A673 (cell line): ENCODE measurements around the gene PKNOX2. TPM values are rescaled to one million over a fixed set of nuclear protein-coding genes. Genes with fewer than 3 reads are reported as not detected.

Experiments
- BruUV-seq: library from RNA; stranded (reverse); fragments of 400-500 nt; replicated peaks from 2 replicates; lab custom pipeline; 2021; lab: Mats Ljungman, UMichigan
- CTCF ChIA-PET: fragments of 300-600 bp; sonication (Branson Sonifier 250); formaldehyde crosslinking; loops from one replicate; lab custom pipeline; 2022; ENCODE audit warnings: antibody characterized with exemption; lab: Charles Lee
- POLR2A ChIA-PET: fragments of 300-600 bp; sonication (Branson Sonifier 250); formaldehyde crosslinking; loops from one replicate; lab custom pipeline; 2022; ENCODE audit warnings: antibody characterized with exemption; ENCODE audit not compliant: low non-redundant PET; lab: Charles Lee
- DNase-seq: peaks from one replicate; pipeline ENCODE4 v3.0.0-alpha.2; 2015; ENCODE audit warnings: low spot score
- H3K27ac ChIP-seq: fragments of 200-600 bp; sonication (generic); 2 replicates; pipeline ENCODE4 v1.5.1; 2016; ENCODE audit warnings: mixed run types, low read depth, mild to moderate bottlenecking, mixed read lengths, antibody characterized with exemption, low read length; ENCODE audit not compliant: poor library complexity, severe bottlenecking
- H3K27me3 ChIP-seq: fragments of 200-600 bp; sonication (generic); replicated peaks from 2 replicates; pipeline ENCODE4 v1.6.1; 2017; ENCODE audit warnings: mixed run types, low read depth, mild to moderate bottlenecking, mixed read lengths, antibody characterized with exemption, low read length; ENCODE audit not compliant: insufficient read depth, poor library complexity
- H3K36me3 ChIP-seq: fragments of 200-600 bp; sonication (generic); 2 replicates; pipeline ENCODE4 v1.6.1; 2016; ENCODE audit warnings: mixed run types, mild to moderate bottlenecking, mixed read lengths, antibody characterized with exemption, low read length; ENCODE audit not compliant: insufficient read depth, poor library complexity, severe bottlenecking
- H3K4me1 ChIP-seq: fragments of 200-600 bp; sonication (generic); 2 replicates; pipeline ENCODE4 v1.6.1; 2017; ENCODE audit warnings: mixed run types, mild to moderate bottlenecking, mixed read lengths, antibody characterized with exemption, low read length; ENCODE audit not compliant: insufficient read depth, poor library complexity, severe bottlenecking
- H3K4me3 ChIP-seq: fragments of 200-600 bp; sonication (generic); 2 replicates; pipeline ENCODE4 v1.5.1; 2016; ENCODE audit warnings: low read depth, mixed run types, mild to moderate bottlenecking, mixed read lengths, low read length; ENCODE audit not compliant: poor library complexity, severe bottlenecking
- H3K9me3 ChIP-seq: fragments of 200-600 bp; sonication (generic); 2 replicates; pipeline ENCODE4 v1.6.1; 2016; ENCODE audit warnings: mixed run types, low read depth, mild to moderate bottlenecking, mixed read lengths, antibody characterized with exemption, low read length; ENCODE audit not compliant: poor library complexity, severe bottlenecking
- CTCF ChIP-seq: fragments of 300-800, 200-600 bp; sonication (generic); conservative IDR thresholded peaks from 2 replicates; pipeline ENCODE4 v1.5.1; 2017; ENCODE audit warnings: low read depth, mild to moderate bottlenecking, antibody characterized with exemption, low read length, moderate library complexity, mixed read lengths
- EZH2 ChIP-seq: fragments of 200-600 bp; sonication (generic); IDR thresholded peaks from 2 replicates; pipeline ENCODE4 v1.6.1; 2017; ENCODE audit warnings: borderline replicate concordance, low read depth, mild to moderate bottlenecking, mixed read lengths, antibody characterized with exemption, low read length; ENCODE audit not compliant: poor library complexity, severe bottlenecking
- intact Hi-C: fragments of 100-400 bp; cut with micrococcal nuclease; formaldehyde crosslinking; loops from one replicate; pipeline ENCODE4 v1.10.0; 2022; ENCODE audit not compliant: unreplicated experiment
- total RNA-seq: library from RNA; stranded (reverse); gene quantifications from 2 replicates; pipeline ENCODE4 v1.2.3, GENCODE V29; 2021

Gene PKNOX2
- total RNA-seq, 1 experiment from 2014 or later: 1.1 TPM

DNA sequence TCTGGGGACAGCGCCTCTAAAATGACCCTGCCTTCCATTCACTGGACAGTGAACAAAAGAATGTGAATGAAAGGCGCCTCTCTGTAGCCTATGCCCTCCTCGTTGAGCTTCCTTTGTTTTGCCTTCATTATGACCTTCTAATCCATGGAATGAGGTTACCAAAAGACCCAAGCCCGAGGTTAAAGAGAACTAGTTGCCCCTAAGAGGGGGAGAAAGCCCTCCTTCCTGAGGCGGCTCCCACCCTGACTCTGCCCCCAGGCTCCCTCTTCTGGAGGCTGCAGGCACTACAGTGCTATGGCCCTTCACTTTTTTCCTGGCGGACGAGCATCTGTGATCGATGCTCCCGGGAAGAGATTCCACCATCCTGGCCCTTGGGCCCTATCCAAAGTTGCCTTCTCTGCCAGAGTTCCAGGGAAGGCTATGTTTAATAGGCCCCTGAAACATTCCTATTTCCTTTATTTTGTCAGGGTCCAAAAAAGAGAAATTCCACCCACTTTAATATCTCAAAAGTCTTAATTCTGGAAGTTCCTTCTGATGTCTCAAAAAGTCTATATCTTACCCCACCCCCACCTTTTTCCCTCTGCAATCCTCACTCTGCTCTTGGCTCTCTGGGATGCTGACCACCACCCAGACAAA lies 184.2 kb downstream of the PKNOX2 start:
- no peak overlapping the region for H3K27ac ChIP-seq
- H3K4me3 ChIP-seq: no peak overlapping the region
- POLR2A ChIA-PET: no interaction called here
- TF ChIP-seq CTCF (peak; percentile 97), EZH2 (no peak)
- DNase-seq: peak; percentile 55
- no peaks in the 10 kb centered on the region for H3K4me1 ChIP-seq
- no peaks in the 10 kb centered on the region for H3K36me3 ChIP-seq
- no peaks in the 10 kb centered on the region for H3K27me3 ChIP-seq
- intact Hi-C loops: loop anchor here (1.0 to 5.0 kb wide), 4 partner anchors 186 to 386 kb away; partner anchors contain the start of gene PKNOX2
- BruUV-seq: no TSS peak
- CTCF ChIA-PET: no interaction called here
- no peaks in the 10 kb centered on the region for H3K9me3 ChIP-seq

GRCh38 chr11:125350206-125351032 lies 185.9 kb downstream of the PKNOX2 start:
- H3K36me3 ChIP-seq: no peaks in the 10 kb centered on the region
- no peaks in the 10 kb centered on the region for H3K27me3 ChIP-seq
- no peaks in the 10 kb centered on the region for H3K4me1 ChIP-seq
- intact Hi-C loops: no loop called here
- ChIA-PET CTCF (interaction anchor here (0.7 to 0.9 kb wide), 2 partner anchors 14 to 187 kb away, joined by 4 to 14 read pairs; no protein-coding TSS in a partner anchor), POLR2A (interaction anchor here (0.5 kb wide), 1 partner anchor 162 kb away, joined by 3 read pairs; no protein-coding TSS in a partner anchor)
- no peaks in the 10 kb centered on the region for H3K9me3 ChIP-seq
- H3K27ac ChIP-seq: no peak overlapping the region
- DNase-seq: no peak
- no peak overlapping the region for H3K4me3 ChIP-seq
- BruUV-seq: no TSS peak
- TF ChIP-seq CTCF: no peak
- TF ChIP-seq EZH2: no peak

DNA sequence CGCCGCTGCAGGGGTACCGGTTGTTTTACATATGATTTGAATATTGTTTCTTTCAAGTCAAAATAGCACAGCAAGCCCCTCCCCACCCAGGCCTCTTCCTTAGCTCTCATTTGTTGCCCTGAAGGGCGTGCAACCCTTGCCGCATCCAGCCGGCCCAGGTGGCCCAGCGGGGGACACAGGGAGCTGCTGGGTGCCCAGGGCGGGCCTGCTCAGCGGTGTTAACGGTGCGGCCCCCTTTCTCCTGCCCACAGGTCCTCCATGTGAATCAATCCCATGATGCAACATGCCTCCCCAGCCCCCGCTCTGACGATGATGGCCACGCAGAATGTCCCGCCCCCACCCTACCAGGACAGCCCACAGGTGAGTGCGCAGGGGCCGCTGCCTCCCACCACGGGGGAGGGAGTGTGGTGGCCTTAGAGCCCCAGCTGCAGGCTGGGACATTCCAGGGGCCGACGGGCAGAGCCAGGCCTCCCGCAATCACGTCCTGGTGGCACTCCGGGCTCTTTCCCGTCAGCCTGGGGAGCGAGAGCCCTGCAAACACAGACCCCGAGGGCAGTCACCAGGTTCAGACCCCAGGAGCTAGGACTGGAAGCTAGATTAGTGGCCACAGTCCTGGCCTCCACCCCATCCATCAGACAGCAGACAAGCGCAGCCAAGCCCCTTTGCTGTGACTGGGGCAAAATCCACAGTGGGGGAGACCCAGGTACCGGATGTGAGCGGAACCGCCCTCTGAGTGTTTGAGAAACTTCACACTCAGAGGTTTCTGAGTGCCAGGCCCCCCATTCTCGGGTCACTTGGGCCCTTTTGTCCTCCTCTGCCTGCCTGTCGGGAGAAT lies 186.7 kb downstream of the PKNOX2 start:
- ChIA-PET POLR2A (interaction anchor here (0.5 kb wide), 1 partner anchor 163 kb away, joined by 3 read pairs; no protein-coding TSS in a partner anchor), CTCF (no interaction called here)
- no peaks in the 10 kb centered on the region for H3K36me3 ChIP-seq
- TF ChIP-seq EZH2: no peak
- no peak for TF ChIP-seq CTCF
- BruUV-seq: no TSS peak
- H3K4me3 ChIP-seq: no peak overlapping the region
- H3K9me3 ChIP-seq: no peaks in the 10 kb centered on the region
- H3K4me1 ChIP-seq: no peaks in the 10 kb centered on the region
- no peak overlapping the region for H3K27ac ChIP-seq
- DNase-seq: no peak
- H3K27me3 ChIP-seq: no peaks in the 10 kb centered on the region
- intact Hi-C loops: no loop called here
